Dendritic cell treated with granulocyte-macrophage colony-stimulating factor and Interleukin-4, amounts not matched to agents 40 ng/mL and 50 ng/mL, for 4 days (primary cell): Measurements from ENCODE around the gene MAST4.

Source experiments
- H3K27ac Mint-ChIP-seq: one replicate; pipeline ENCODE4 v1.8.0; 2022; ENCODE audit warnings: mild to moderate bottlenecking, mixed read lengths
- H3K27me3 Mint-ChIP-seq: one replicate; pipeline ENCODE4 v1.8.0; 2022; ENCODE audit warnings: mild to moderate bottlenecking, mixed read lengths
- H3K36me3 Mint-ChIP-seq: one replicate; pipeline ENCODE4 v1.8.0; 2022; ENCODE audit warnings: low read depth, mixed read lengths
- H3K4me1 Mint-ChIP-seq: one replicate; pipeline ENCODE4 v1.8.0; 2022; ENCODE audit warnings: low read depth, mixed read lengths
- H3K4me3 Mint-ChIP-seq: one replicate; pipeline ENCODE4 v1.8.0; 2022; ENCODE audit warnings: mild to moderate bottlenecking, moderate library complexity, mixed read lengths
- H3K9me3 Mint-ChIP-seq: one replicate; pipeline ENCODE4 v1.8.0; 2022; ENCODE audit warnings: mixed read lengths
- intact Hi-C: fragments of 100-400 bp; cut with micrococcal nuclease; formaldehyde crosslinking; loops from one replicate; pipeline ENCODE4 v1.15.0; 2022

The MAST4 gene

DNA sequence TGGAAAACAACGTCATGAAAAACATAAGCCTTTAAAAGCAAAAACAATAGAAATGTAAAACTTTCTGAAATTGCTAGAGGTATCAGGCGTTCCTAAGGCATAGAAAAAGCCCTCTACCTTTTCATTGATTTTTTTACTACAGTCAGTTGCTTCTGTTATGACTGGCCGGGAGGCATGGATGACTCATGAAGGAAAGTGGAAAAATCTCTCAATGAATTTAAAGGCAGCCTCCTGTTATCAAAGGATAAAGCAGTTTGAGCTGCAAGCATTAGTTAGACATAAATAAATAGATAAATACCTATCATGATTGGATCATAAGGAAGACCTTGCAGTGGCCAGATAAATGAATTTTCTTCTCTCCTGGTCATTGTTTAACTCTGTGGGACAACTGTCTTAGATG, 281.6 kb downstream of the MAST4 start:
- Mint-ChIP-seq H3K36me3 (no peaks in the 10 kb centered on the region), H3K27me3 (peaks cover 9% of the 10 kb centered on the region), H3K4me1 (peaks cover 11% of the 10 kb centered on the region), H3K9me3 (no peaks in the 10 kb centered on the region), H3K4me3 (no peak overlapping the region), H3K27ac (no peak overlapping the region)
- intact Hi-C loops: no loop called here

DNA sequence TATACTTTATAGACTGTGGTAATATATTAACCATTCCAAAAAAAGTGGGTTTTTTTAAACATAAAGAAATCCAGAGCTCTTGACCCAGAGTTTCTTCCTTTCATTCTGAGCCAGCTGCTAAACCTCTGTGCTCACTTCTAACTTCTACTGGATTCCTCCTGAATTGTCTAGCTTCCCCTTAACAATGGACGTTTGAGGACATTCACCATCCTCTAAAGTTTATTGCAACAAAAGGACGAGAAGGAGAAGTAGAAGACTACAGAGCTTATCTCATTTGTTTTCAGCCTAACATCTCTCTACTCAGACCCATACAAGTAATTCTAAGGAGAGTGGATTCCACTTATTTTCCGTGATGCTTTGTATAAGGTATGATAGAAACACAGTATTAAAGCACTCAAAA, 284.2 kb downstream of the MAST4 start:
- no peaks in the 10 kb centered on the region for H3K4me1 Mint-ChIP-seq
- H3K27me3 Mint-ChIP-seq: peaks cover 5% of the 10 kb centered on the region
- no peaks in the 10 kb centered on the region for H3K36me3 Mint-ChIP-seq
- intact Hi-C loops: no loop called here
- H3K9me3 Mint-ChIP-seq: no peaks in the 10 kb centered on the region
- H3K27ac Mint-ChIP-seq: no peak overlapping the region
- no peak overlapping the region for H3K4me3 Mint-ChIP-seq

DNA sequence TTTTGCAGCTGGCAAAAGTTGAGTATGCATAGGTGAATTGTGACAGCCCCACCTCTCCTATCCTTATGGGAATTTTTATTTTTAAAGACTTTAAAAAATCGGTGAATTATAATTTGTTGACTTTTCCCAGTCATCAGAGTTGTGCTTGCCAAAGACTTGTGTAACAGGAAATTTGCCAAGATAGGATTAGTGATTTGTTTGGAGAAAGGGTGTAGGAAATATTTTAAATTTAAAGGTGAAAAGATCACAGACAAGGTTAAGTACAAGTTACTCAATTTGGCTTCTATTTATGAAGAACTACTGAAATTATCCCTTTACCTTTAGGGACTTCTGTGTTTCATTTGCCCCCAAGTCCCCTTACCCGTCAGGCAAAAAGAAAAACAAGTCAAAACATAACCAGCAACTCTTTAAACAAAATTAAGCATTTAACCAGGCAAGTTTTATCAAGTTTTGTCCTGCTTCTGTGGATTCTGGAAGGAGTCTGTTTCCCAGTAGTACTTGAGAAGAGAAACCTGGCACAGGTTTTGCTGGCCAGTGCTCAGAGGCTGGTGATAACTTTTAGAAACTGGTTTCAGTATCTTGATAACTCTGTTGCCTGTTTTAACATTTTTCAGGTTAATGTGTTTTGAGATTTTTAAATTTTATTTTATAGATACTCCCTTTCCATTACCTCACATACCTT, 285.4 kb downstream of the MAST4 start:
- intact Hi-C loops: no loop called here
- Mint-ChIP-seq H3K4me1 (no peaks in the 10 kb centered on the region), H3K27me3 (peaks cover 2% of the 10 kb centered on the region), H3K36me3 (no peaks in the 10 kb centered on the region), H3K27ac (no peak overlapping the region), H3K9me3 (no peaks in the 10 kb centered on the region), H3K4me3 (no peak overlapping the region)

- Mint-ChIP-seq H3K4me1 (no peaks in the 10 kb centered on the region), H3K36me3 (no peaks in the 10 kb centered on the region), H3K9me3 (no peaks in the 10 kb centered on the region), H3K4me3 (no peak overlapping the region), H3K27me3 (no peaks in the 10 kb centered on the region), H3K27ac (no peak overlapping the region)
- intact Hi-C loops: no loop called here
Measured at GRCh38 chr5:66882606-66883227, 286.5 kb downstream of the MAST4 start.

DNA sequence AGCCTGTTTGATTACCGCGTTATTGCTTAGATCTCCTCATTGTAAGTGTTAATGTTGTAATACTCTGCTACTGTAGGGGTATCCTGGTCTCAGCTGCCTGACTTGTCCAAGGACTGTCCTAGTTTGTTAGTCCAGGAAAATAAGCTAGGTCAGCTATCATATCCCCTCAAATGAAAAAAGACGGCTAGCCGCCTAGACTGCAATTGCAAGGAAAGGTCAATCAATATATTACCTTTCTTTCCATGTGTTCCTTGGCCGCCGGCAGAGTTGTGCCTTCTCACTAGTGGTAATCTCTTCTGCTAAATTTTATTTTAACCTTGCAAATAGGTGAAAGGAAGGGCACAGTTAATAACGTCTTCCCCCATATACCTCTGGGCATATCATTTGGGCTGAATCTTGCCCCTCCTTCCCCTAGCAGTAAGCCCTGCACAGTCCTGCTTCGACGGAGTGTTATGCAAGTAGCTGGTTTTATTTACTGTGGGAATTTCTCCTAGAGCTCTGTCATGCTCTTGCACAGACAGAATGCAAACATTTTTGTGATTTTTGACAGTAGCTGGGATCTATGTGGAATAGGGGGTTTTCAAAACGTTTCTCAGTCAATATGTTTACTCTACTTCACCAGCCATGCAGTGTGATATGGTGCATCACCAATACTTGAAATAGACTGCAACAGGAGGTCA, 288.5 kb downstream of the MAST4 start:
- Mint-ChIP-seq H3K4me1 (no peaks in the 10 kb centered on the region), H3K27me3 (no peaks in the 10 kb centered on the region), H3K27ac (no peak overlapping the region), H3K4me3 (no peak overlapping the region), H3K9me3 (no peaks in the 10 kb centered on the region), H3K36me3 (no peaks in the 10 kb centered on the region)
- intact Hi-C loops: no loop called here

GRCh38 chr5:66886941-66887340, 290.7 kb downstream of the MAST4 start:
- no peak overlapping the region for H3K4me3 Mint-ChIP-seq
- H3K4me1 Mint-ChIP-seq: peaks cover 8% of the 10 kb centered on the region
- no peaks in the 10 kb centered on the region for H3K9me3 Mint-ChIP-seq
- H3K36me3 Mint-ChIP-seq: no peaks in the 10 kb centered on the region
- H3K27ac Mint-ChIP-seq: no peak overlapping the region
- peaks cover 2% of the 10 kb centered on the region for H3K27me3 Mint-ChIP-seq
- intact Hi-C loops: no loop called here

DNA sequence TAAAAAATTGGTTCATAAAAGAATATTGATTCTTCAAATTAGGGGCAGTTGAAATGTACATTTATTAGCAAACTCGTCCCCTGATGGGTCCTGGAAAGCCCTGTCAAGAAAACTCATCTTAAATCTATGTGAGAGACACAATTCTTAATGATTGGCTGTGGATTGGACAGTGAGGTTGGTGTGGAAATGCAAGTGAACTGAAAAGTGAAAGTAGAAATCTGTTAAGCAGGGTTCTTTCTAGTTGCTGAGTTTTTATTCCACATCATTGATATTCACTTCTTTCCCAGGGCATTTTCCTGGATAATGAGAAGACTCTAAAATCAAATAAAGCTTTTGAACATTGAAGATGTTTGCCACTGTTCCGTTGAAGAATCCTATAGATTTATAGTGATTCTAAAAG, 292.4 kb downstream of the MAST4 start:
- peaks cover 2% of the 10 kb centered on the region for H3K27me3 Mint-ChIP-seq
- H3K4me3 Mint-ChIP-seq: no peak overlapping the region
- no peaks in the 10 kb centered on the region for H3K36me3 Mint-ChIP-seq
- no peak overlapping the region for H3K27ac Mint-ChIP-seq
- H3K4me1 Mint-ChIP-seq: peaks cover 8% of the 10 kb centered on the region
- H3K9me3 Mint-ChIP-seq: no peaks in the 10 kb centered on the region
- intact Hi-C loops: no loop called here

- Mint-ChIP-seq H3K27ac (no peak overlapping the region), H3K27me3 (peaks cover 2% of the 10 kb centered on the region), H3K36me3 (no peaks in the 10 kb centered on the region), H3K4me1 (peaks cover 8% of the 10 kb centered on the region), H3K4me3 (no peak overlapping the region), H3K9me3 (no peaks in the 10 kb centered on the region)
- intact Hi-C loops: no loop called here
Measured at GRCh38 chr5:66889056-66889455, 292.9 kb downstream of the MAST4 start.

DNA sequence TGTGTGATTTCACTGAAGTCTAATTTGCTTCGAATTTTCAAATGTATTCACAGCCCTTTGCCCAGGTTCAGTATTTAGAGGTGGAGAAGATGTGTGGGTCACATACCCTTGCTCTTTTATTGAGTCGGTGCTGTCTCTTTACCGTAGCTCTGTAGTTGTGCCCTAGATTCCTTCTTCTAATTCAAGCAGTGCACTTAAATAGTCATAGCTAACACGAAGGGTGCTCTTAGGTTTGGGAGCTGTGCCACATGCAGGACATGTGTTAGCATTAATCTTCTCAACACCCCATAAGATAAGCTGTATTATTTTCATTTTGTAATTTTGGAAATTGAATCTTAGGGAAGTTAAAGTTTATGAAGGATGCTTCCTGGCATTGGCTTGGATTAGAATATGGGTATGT, 293.3 kb downstream of the MAST4 start:
- Mint-ChIP-seq H3K27ac (no peak overlapping the region), H3K4me3 (no peak overlapping the region), H3K4me1 (peaks cover 8% of the 10 kb centered on the region), H3K36me3 (no peaks in the 10 kb centered on the region), H3K27me3 (peaks cover 2% of the 10 kb centered on the region), H3K9me3 (no peaks in the 10 kb centered on the region)
- intact Hi-C loops: no loop called here

DNA sequence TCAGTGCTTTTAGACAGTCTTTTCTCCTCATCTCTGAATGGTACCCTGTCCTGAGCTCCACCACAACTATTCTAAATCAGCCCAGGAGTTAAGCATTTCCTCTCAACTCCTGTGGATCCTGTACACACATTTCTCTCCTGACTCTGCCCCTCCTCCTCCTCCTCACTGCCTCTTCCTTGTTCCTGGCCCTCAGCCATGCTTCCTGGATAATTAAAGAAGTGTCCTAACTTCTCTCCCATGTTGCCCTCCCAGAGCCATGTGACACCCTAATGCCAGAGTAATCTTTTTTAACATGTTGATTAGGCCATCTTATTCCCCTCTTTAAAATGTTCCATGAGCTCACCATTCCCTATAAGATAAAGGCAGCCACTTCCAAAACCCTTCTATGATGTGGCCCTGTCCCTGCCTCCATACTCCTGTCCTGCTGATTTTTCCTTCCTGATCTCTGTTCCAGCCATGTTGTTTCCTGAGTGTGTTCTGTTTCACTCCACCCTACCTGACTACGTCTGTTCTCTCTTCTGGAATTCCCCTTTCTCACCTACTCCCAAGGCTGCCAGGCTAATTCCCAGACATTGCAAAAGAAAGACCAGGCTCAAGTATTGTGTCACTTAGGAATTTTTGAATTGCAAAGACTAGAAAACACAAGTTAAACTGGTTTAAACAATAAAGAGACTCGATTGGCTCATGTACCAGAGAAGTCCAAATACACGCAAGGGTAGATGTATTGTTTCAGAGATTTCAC, 295.2 kb downstream of the MAST4 start:
- Mint-ChIP-seq H3K36me3 (no peaks in the 10 kb centered on the region), H3K27me3 (peaks cover 4% of the 10 kb centered on the region), H3K27ac (no peak overlapping the region), H3K4me3 (no peak overlapping the region), H3K4me1 (peaks cover 8% of the 10 kb centered on the region), H3K9me3 (no peaks in the 10 kb centered on the region)
- intact Hi-C loops: no loop called here

- H3K4me3 Mint-ChIP-seq: no peak overlapping the region
- H3K9me3 Mint-ChIP-seq: no peaks in the 10 kb centered on the region
- intact Hi-C loops: no loop called here
- H3K27ac Mint-ChIP-seq: no peak overlapping the region
- peaks cover 4% of the 10 kb centered on the region for H3K27me3 Mint-ChIP-seq
- H3K36me3 Mint-ChIP-seq: no peaks in the 10 kb centered on the region
- peaks cover 8% of the 10 kb centered on the region for H3K4me1 Mint-ChIP-seq
Measured at GRCh38 chr5:66892716-66893115, 296.5 kb downstream of the MAST4 start.

DNA sequence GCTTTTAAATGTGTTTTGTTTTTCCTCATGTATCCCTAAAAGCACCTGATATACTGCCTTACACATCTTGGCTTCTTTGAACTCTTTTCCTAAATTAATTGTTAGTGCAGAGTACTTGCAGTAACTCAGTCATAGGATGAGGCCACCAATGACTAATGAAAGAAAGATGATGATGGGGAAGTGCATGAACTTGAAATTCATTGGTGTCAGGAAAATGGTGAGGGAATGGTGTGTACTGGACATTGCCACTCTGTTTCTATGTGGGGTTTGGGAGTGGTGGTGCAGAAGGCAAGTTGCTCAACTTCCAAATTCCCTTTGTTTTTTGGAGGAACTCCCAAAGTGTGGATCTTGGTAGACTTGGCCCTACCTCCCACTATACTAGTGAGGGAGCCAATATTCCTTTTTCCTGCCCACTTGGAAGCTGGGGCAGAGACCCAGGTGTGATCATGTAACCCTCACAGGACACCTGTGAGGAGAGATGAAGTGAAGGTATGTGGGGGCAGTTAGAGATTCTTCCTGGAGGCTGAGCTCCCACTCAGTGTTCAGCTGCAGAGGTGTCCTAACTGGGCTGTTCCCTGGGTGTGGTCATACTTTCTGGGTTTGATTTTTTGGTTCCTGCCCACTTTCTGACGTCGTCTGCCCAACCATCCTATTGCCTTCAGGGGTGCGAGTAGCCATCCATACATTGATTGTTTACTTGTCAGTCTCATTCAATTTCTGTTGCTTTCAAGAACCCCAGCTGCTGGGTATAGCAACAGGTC, 298.5 kb downstream of the MAST4 start:
- Mint-ChIP-seq H3K9me3 (no peaks in the 10 kb centered on the region), H3K36me3 (no peaks in the 10 kb centered on the region), H3K4me3 (no peak overlapping the region), H3K27me3 (peaks cover 4% of the 10 kb centered on the region), H3K27ac (no peak overlapping the region), H3K4me1 (peaks cover 8% of the 10 kb centered on the region)
- intact Hi-C loops: no loop called here

DNA sequence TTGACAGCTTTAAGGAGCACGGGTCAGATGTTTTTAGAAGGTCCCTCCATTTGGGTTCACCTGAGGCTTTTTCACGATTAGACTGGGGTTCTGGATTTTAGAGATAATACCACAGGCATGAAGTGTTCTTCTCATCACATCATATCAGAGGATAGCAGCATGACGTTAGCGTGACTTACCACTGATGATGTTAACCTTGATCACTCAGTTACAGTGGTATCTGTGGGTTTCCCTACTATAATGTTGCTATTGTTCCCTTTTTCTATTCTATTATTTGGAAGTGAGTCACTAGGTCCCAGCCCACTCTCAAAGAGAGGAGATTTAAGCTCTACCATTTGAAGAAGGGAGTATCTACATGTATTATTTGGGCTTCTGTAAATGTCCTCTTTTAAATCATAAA, 300.0 kb downstream of the MAST4 start:
- H3K9me3 Mint-ChIP-seq: no peaks in the 10 kb centered on the region
- no peak overlapping the region for H3K4me3 Mint-ChIP-seq

More for the DNA sequence above, 300.0 kb downstream of the MAST4 start:
- H3K27me3 Mint-ChIP-seq: peaks cover 4% of the 10 kb centered on the region
- H3K4me1 Mint-ChIP-seq: peaks cover 5% of the 10 kb centered on the region
- no peaks in the 10 kb centered on the region for H3K36me3 Mint-ChIP-seq
- no peak overlapping the region for H3K27ac Mint-ChIP-seq
- intact Hi-C loops: no loop called here
